CD4-positive, alpha-beta T cell treated with Interleukin-15 for 4 hours (primary cell): Measurements from ENCODE around the gene AK4.
A peak's percentile ranks its signal among the peaks of the same experiment; 100 is the strongest.

Experiments used
- DNase-seq: peaks from one replicate; pipeline ENCODE4 v3.0.0-alpha.2; 2020; ENCODE audit warnings: low spot score

Gene AK4

DNA sequence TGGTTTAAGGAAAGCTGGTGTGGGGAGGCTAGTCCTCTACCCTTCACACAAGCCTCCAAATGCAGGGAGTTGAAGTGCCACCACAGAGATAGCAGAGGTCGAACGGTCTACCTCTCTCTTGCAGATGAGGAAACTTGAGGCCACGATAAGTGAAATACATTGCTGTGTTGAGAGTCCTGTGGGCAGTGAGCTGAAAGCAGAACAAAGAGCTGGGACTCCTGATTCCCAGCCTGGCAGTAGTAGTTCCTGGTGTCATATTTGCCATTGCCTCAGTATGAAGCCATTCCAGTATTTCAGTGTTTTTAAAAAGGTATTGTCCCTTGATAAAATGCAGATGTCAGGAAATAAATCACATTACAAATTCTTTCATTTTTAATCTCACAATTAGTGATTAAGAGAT, 28.6 kb downstream of the AK4 start:
- no peak for DNase-seq

DNA sequence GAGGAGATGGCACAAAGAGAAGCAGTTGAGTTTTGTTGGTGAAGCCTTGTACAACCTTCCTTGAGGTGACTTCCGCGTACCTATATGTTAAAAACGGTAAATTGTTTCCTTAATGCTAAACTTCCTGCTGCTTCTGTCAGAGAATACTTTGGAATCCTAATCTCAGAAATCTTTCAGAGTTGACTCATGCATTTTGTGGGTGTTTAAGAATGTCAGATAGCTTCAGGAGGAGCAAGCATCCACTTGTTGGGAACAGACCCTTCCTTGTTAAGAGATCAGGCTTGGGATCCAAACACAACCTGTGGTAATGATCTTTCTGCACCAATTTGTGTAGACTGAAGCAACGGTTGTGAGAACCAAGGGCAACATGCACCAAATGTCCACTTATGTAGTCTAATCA, 29.5 kb downstream of the AK4 start:
- DNase-seq: no peak

DNA sequence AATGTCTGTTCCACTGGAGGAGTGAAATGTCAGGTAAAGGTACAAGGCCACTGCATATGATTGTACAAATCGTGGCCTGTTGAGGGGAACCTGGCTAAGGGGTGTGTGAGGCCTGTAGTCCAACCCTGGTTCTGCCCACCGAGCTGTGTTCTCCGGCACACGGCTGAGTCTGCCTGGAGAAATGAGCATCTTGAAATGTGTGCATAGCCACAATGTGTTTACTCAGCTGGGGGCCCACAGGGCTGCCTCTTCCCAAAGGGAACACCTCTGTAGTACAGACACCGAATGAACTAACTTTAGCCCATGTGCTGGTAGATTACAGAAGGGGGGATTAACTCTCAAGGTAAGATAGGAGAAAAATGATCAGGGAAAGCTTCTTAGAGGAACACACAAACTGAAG, 30.2 kb downstream of the AK4 start:
- DNase-seq: no peak

DNA sequence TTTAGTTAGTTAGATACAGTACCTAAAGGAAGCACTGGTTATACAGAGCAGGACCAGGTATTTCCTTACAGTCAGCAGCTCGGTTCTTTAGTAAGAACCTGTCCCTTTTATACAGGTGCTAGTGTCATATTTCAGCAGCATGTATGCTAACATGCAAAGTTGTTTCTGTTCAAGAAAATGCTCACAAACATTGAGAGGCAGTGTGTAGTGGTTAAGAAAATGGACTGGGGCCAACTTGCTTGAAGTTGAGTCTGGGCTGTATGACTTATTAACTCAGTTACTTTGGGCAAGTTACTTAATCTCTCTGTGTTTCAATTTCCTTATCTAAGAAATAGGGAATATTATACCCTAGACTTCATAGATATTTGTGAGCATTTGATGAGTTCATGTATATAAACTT, 31.1 kb downstream of the AK4 start:
- DNase-seq: no peak

DNA sequence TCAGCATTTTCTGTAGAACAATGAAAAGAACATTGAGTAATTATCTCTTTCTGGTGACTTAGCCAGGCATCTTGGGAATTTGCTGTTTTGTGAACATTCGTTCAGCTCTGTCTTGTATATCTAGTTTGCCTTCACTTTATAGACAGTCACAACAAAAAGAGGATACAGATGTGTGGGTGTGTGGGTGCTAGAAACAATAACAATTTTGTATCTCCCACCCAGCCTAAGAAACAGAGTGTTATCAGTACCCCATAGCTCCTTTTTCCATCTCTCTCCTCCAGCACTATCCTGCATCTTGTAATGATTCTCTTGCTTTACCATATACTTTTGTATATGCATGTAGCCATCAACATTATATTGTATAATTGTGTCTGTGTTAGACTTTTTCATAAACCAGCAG, 33.0 kb downstream of the AK4 start:
- no peak for DNase-seq

DNA sequence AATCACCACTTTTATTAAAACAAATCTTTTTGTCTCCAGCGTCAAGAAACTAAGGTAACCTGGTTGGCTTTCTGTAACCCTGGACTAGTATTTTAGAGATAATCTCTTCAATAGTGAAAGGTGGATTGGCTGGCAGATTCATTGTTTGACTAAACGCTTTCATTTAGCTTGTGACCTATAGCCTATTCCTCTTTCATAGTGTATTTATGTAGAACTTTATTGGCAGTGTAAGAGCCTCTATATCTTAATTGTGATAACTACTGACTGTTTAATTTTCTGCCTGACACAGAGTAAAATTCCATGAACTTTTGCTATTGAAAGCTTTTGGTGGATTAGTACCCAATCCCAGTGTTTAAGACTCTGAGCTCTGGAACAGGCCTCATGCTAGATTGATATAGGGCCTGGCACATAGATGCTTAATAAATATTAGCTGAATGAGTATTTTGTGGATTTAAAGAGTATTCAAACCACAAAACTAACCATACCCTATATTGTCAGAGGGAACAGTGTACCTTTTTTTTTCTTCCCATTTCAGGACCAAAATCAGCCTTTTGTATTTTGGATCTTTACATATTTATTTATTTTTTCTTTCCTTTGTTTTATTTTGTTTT, 34.8 kb downstream of the AK4 start:
- DNase-seq: no peak

DNA sequence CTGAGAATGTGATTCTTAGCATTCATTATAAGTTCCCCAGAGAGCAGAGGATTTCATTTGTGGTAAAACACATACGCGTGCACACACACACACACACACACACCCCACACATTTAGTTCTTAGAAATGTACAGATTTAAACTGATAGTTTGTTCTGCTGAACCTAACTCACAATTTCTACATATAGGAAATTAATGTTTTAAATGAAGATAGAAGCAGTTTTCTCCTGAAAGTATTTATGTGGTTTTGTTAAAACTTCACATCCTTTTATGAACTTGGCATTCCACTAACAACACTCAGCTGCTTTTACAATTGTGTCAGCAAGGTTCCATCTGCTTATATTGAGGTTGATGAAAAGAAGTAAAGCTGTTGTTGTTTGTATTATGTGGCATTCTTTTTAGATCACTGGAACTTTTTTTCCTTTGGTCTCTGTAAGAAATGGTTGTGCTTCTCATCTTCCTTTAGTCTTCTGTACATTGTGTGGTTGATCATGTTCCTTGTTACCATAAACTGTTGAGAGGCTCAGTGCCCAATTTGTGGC, 41.6 kb downstream of the AK4 start:
- DNase-seq: no peak

DNA sequence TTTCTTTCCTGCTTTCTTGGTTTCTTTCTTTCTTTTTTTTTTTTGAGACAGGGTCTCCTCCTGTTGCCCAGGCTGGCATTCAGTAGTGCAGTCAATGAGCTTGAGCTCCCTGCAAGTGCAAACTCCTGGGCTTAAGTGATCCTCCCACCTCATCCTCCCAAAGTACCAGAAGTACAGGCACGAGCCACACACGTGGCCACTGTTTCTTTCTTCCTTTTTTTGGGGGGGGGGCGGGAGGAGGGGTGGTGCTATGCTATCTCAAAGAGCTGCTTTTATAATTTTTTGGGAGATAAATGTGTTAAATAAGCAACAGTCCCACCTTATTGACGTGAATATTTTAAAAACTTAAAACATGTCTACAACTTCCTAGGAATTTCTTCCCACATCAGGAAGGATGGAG, 42.2 kb downstream of the AK4 start:
- no peak for DNase-seq

DNA sequence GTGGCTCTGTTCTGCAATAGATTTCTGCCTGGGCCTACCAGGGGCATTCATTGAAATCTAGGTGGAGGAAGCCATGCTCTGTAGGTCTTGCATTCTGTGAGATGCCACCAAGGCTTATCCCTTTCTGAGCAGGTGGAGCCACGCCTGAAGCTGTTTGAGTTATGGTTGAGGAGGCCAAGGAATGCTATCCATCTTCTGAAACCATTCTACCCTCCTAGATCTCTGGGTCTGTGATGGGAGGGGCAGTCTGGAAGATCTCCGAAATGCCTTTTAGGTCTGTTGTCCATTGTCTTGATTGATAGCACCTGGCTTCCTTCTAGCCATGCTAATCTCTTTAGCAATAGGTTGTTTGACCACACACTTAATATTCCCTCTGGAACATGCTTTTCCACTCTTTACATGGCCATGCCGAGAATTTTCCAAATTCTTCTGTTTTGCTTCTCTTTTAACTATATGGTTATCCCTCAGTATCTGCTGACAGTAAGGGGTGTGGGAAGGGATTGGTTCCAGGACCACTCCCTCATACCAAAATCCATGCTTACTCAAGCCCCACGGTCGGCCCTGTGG, 45.2 kb downstream of the AK4 start:
- DNase-seq: no peak

DNA sequence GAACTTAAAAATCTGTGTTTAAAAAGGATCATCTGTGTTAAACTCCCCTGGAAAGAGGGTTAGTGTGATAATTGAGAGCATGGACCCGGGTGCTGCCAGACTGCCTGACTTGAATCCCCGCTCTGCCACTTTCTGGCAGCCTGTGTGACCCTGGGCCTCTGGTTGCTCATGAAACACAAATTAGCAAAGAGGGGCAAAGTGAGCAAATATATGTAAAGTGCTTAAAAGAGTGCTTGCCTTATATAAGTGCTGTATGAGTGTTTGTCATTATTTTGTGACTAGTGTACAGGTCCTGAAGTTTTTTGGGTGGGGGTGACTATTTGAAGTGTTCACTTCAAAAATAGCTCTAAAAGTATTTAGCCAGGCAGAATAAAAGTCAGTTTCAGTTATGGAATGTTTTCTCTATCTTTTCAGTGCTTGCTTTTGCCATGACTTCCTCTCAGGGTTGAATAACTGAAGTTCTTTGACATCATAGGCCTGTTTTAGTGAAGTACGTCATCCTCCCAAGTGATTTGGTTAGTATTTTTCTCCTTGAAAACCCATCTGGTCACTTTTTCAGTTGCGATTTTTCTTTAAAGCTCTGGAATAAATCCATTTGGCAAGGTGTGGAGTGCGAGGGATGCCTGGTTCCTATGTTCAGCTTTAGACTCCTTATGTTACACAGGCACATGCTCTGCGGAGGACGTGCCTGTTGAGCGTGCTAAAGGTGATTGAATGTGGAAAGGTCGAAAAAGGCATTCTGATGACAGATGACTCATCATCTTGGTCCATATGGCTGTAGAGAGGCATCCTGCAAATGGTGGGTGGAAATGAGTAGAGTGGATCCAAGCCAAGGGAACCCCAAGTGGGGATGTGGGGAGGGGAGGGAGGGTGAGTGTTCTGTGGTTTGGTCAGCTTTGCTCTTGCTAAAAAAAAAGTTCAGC, 47.8 kb downstream of the AK4 start:
- DNase-seq: no peak

DNA sequence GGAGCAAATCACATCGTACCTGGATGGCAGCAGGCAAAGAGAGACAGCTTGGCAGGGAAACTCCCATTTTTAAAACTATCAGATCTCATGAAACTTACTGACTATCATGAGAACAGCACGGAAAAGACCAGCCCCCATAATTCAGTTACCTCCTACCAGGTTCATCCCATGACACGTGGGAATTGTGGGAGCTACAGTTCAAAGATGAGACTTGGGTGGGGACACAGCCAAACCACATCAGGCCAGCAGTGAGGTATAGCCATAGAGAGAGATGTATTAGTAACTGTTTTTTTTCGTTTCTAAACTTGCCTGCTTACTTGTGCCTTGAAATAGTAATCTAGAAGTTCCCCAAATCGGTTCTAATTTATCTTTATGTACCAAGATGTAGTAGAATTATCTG, 48.9 kb downstream of the AK4 start:
- DNase-seq: no peak

DNA sequence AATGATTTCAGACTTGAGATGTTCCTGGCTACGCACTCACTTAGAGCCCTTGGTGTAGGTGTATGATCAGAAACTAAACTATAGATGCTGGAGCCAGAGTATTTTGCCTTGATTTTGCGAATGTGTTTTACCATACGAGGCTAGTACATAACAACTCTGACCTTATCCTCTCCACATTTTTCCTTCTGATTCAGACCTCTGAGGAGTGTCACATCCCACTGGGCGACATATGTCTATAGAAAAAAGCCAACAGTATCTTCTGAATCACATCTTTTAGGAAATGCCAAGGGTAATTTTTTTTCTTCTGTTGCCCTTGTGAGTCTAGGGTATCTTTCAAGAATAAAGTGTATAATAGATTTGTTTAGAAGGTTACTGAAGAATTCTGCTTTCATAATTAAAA, 49.6 kb downstream of the AK4 start:
- DNase-seq: no peak

DNA sequence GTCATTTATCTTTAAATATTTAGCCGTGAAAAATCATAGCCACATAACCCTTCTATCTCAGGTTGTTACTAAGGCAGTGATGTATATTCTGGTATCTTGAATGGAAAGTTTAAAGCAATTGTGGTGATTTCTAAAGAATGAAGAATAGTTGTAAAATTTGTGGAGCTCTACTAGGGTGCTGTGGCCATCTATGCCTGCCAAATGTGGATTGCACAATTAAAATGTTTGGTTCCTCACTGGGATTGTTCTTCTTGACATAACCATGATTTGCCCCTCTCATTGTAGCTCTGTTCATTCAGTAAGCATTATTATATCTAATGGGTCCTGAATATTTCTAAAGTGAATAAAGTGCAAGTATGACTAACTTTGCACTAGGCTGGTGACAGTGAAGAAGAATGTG, 50.1 kb downstream of the AK4 start:
- DNase-seq: no peak

DNA sequence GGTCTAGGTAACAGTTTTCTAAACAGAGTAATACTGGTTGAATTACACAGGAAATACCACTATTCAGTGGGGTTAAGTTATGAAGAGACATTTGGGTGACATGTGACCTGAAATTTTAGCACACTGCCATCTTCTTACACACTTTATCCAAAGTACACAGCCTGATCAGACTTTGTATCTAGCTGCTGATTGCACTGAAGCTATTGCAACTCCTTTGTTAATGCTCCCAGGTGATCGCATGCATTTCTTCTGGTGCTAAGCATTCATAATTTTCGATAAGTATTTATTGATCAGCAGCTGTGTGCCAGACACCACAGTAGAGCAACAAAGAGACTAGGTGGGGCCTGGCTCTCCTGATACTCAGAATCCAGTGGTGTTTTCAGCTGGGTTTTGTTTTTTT, 52.4 kb downstream of the AK4 start:
- no peak for DNase-seq

DNA sequence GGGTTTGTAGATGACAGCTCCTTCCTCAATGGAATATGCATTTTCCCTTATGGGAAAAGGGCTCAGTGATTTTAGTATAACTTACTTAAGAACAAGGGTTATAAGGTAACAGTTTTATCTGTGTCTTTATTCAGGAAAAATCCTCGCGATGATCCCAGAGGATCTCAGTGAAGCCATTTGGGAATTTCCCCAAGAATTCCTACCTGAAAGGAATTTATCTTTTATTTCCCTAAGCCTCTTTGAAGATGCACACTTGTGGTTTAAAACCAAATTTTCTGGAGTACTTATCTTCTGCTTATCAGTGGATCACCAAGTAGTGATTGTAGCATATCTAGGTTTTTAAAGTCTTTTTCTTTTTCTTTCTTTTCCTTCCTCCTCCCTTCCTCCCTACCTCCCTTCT, 58.8 kb downstream of the AK4 start:
- DNase-seq: no peak

DNA sequence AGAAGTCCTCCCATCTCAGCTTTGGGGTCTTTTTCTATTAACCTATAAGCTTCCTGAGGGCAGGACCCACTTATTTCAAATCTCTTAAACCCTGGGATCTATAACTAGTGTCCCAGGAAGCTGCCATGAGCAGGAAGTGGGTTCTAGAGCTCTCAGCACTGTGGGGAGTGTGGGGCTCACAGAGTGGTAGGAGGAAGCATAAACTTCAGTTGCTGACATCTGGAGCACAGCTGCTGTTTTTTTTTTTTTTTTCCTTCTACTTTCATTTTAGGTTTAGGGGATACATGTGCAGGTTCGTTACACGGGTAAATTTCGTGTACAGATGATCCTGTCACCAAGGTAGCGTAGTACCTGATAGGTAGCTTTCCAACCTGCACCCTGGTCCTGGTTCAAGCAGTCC, 59.3 kb downstream of the AK4 start:
- no peak for DNase-seq

DNA sequence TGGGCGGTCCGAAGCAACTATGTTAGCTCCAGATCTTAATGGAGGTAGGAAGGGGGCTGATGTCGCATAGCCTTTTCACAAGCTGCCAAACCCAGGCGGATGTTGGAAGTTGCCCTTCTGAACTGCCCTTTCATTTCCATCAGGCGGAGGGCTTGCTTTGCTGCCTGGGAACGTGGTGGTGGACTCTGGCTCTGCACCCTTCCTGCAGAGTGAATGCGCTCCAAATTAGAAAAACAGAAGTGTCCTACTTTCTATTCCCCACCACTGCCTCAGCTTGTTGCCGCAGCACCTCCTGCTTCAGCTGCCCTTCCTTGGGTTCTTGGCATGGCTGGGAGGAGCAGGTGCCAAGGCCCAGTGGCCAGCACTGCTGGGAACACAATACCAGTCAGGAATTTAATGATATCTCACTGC, 60.6 kb downstream of the AK4 start:
- DNase-seq: no peak

DNA sequence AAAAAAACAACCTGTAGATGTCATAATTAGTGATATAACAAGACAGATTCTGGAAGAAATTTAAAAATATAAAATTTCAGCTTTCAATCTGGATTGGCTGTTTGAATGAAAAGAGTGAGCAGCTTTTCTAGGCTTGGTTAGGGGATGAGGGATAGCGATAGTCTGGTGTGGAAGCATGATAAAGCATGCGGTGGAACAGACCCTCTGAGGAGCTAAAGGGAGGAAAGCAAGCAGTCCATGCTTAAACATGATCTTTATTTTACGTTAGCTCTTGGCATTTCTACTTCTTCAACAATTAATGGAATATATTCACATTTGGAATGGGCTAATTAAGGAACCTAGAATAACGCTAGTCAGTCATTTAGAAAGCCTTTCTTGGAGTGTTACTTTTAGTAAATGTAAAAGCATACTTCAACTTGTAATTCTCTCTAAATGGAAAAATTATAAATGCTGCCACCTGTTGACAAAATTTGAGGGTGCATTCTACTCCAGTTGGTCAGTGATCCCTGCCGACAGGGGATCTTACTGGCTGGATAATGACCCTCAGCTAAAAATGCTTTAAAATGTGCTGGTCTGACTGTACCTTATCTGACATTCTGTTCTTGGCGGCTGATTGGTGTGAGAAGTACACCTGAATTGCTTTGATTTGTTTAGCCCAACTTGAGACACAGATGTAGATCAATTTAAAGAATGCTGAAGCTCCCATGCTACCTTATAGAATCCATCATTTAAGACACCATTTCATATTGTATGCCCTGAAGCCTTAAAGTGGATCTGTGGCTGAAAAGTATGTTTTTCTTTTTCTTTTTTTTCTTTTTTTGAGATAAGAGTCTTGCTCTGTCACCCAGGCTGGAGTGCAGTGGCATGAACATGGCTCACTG, 61.2 kb downstream of the AK4 start:
- peak; percentile 22 for DNase-seq

DNA sequence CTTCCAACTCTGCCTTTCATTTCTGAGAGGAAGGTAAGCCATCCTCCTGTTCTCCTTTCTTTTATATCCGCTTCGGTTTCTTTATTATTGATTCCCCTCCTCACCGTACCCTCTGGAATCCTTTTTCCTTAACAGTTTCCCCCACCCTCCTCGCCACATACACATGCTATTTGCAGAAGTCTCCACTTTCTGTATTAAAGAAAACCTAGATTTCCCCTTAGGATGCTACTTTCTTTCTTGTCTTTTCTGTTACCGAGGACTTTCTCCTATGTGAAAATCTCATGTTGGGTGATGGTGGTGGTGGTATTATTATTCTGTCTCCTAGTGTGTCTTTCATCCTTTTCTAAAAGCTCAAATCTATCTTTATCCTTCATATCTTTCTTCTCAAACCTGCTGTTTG, 62.3 kb downstream of the AK4 start:
- DNase-seq: no peak

DNA sequence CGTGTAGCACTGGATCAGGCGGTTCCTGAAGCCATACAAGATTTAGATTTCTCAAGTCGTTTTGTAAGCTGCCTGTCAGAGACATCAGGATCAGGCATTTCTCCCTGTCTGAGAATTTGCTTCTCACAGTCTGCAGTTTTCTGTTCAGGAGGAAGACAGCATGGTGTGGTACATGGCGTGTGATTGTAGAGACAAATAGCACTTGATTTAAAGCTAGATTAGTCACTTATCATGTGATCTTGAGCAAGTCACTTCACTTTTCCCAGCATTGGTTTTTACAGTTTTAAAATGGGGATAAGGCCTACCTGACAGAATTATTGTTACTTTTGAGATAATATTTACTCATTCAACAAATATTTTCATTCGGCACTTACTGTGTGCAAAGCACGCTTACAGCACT, 63.3 kb downstream of the AK4 start:
- no peak for DNase-seq

DNA sequence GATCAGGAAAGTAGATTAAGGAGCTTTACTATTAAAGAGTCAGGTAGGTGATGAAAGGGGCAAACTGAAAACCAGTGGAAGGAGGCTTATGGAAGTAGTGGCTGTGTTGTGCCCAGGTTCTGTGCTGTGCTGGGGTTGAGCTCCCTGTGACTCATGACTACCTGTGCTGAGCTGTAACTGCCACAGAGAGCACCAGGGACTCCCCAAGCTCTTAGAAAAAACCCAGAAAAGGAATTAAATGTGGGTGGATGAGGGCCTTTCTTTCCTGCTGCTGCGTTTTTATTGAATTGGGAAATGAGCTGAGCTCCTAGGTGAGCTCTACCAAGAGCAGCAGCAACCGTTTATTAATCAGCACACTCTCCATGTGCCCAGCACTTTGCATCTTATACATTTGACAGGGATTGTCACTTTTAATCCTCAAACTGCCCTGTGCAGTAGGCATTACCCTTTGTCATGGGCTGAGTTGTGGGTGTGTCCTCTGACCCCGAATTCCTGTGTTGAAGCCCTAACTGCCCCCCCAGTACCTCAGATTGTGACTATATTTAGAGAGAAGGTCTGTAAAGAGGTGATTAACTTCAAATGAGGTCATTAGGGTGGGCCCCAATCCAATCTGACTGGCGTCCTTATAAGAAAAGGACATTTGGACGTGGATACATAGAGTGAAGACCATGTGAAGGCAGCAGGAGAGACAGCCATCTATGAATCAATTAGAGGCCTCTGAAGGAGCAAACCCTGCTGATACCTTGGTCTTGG, 65.4 kb downstream of the AK4 start:
- no peak for DNase-seq
